D721Med (cell line): ENCODE results near the gene GMPS.
"Not testable (repeated sequence)": the region's sequence is repeated elsewhere in the genome, so short reads cannot be mapped to it uniquely, and the experiment has no call there.

Experiments used
- DNase-seq: peaks from one replicate; pipeline ENCODE4 v3.0.0; 2011; ENCODE audit warnings: low spot score; ENCODE audit not compliant: insufficient read length
- FAIRE-seq: peaks from 2 replicates; lab custom pipeline; 2011; peaks lifted over from hg19 to GRCh38; lab: Jason Lieb, UNC
- TF ChIP-seq, protein P1 (sequence below): IDR thresholded peaks from 2 replicates; pipeline ENCODE4 v1.5.1; 2012; ENCODE audit warnings: mild to moderate bottlenecking, control low read depth; ENCODE audit not compliant: insufficient read depth; ENCODE audit errors: missing control alignments

GMPS gene

DNA sequence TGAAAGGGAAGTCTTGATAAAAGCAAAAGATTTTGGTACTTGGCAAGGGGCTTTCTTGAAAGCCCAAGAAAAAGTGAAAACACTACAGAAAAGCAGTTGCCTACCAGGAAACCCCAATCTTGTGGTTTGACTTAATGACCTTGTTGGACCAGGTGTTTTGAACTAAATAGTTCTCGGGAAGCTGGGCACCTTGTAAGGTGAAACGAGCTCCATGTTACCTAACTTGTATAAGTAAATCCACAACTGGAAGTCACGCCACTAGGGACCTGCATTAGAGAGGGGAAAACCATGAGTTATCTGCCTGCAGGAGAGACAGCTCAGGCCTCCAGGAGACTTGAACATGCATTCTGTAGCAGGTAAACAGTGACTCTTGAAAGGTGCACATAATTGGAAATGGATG is 88.2 kb downstream of the GMPS start:
- FAIRE-seq (no peak), DNase-seq (no peak)
- TF ChIP-seq, protein P1, sequence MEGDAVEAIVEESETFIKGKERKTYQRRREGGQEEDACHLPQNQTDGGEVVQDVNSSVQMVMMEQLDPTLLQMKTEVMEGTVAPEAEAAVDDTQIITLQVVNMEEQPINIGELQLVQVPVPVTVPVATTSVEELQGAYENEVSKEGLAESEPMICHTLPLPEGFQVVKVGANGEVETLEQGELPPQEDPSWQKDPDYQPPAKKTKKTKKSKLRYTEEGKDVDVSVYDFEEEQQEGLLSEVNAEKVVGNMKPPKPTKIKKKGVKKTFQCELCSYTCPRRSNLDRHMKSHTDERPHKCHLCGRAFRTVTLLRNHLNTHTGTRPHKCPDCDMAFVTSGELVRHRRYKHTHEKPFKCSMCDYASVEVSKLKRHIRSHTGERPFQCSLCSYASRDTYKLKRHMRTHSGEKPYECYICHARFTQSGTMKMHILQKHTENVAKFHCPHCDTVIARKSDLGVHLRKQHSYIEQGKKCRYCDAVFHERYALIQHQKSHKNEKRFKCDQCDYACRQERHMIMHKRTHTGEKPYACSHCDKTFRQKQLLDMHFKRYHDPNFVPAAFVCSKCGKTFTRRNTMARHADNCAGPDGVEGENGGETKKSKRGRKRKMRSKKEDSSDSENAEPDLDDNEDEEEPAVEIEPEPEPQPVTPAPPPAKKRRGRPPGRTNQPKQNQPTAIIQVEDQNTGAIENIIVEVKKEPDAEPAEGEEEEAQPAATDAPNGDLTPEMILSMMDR, result no peak

DNA sequence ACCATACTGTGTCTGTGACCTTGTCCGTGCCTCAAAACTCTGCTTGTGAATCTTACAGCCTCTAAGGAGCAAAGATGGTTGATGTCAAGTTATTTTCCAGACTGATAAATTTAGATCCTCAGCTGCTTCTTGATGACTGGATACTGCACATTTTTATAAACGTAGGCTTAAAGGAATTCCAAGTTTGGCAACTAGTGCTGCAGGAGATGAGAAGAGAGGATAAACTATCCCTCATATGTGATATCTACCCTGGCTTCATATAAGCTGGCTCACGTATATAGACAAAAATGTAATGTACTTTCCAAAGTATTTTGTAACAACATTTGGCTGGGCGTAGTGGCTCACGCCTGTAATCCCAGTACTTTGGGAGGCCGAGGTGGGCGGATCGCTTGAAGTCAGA is 89.6 kb downstream of the GMPS start:
- TF ChIP-seq, protein P1, result no peak
- DNase-seq, result no peak
- FAIRE-seq, result no peak

DNA sequence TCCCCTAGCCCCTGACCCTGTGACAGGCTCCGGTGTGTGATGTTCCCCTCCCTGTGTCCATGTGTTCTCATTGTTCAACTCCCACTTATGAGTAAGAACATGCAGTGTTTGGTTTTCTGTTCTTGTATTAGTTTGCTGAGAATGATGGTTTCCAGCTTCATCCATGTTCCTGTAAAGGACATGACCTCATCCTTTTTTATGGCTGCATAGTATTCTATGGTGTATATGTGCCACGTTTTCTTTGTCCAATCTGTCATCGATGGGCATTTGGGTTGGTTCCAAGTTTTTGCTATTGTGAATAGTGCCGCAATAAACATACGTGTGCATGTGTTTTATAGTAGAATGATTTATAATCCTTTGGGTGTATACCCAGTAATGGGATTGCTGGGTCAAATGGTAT is 90.6 kb downstream of the GMPS start:
- not testable (repeated sequence) for FAIRE-seq, DNase-seq

DNA sequence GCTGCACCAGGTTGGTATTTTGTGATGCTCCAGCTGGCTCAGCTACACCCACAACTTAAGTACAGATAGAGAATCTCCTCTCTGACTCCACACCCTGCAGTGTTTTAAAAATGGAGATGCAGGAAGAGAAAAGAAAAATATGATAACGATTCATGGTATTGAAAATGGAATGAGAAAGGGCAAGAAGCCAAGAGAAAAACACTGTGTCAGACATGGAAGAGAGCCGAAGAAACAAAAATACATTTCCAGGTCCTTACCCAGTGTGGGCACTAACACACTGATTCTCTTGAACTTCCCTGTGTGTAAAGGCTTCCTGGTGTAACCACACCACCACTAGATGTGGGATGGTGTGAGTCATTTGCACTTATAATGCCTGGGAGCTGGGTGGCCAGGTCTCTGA is 93.1 kb downstream of the GMPS start:
- FAIRE-seq, result no peak
- DNase-seq, result no peak
- TF ChIP-seq, protein P1, result no peak

DNA sequence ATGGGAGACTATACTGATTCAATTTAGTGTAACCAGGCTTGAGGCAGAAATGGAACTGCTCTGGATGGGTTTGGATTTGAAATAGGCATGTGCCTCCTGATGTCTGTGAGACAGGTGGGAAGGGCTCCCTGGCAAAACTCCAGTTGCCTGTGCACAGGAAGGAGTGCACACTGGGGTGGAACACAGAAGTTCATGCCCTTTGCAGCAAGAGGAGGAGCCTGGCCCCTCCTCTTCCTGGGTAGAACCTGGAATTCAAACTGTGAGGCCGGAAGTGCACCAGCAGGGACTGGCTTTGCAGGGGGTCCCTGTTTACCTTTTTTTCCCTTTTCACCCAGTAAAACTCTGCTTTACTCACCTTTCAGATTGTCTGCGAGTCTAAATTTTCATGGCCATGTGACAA is 99.9 kb downstream of the GMPS start:
- DNase-seq (no peak), FAIRE-seq (no peak)
- TF ChIP-seq, protein P1, result no peak

DNA sequence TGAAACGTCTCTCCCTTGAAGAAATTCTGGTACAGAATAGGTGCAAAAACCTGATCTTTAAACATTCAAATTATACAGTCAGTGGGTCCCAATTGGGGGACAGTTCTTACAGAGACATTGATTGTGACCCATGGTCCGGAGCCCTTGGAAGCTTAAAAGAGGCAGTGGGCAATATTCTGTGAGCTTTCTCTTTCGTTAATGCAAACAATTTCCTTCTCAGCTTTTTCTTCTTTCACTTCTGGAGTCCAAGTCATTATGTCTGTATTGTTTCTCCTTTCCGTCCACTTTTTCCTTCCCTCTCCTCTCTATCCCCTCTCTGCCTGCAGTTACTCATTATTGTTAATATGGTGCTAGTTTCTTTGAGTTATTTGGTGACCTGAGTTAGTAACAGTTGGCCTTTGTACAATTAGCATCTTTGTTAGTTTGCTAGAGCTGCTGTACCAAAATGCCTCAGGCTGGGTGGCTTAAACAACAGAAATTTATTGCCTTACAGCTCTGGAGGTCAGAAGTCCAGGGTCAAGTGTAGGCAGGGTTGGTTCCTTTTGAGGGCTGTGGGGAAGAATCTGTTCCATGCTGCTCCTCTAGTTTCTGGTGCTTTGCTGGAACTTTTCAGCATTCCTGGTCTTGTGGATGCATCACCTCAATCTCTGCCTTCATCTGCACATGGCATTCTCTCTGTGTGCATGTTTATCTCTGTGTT is 102.6 kb downstream of the GMPS start:
- FAIRE-seq (no peak), DNase-seq (no peak)
- TF ChIP-seq, protein P1, result no peak

DNA sequence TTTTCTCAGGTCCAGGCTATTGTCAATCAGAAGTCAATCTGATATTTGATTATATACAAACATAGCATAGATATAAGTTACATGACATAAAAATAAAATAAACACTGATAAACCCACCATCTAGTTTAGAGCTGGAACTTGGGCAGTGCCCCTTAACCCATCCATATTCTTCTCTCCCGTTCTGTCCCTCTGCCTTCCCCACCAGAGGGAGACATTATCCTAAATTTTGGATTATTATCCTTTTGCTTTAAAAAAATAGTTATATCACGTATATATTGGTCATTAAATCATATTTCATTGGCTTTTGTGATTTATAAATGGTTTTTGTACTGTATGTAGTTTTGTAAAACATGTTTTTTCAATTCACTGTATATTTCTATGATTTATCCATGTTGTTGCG is 107.9 kb downstream of the GMPS start:
- DNase-seq (no peak), FAIRE-seq (no peak)
- TF ChIP-seq, protein P1, result no peak
